Adrenal gland (tissue), 12 donors: ENCODE measurements around the gene SLPI. TPM values are rescaled to one million over a fixed set of nuclear protein-coding genes. Genes with fewer than 3 reads are reported as not detected.

ENCODE experiments used
- DNase-seq, 7 donors: peaks; one replicate each; pipeline ENCODE4 v3.0.0-alpha.2; 2019 to 2020
- H3K27ac ChIP-seq, 5 donors: fragments of 200-600 bp; sonication (generic) in 4 of 5; 1 replicate in 3 of 5; 2 replicates in 2 of 5; pipeline versions ENCODE4 v1.5.1 to v1.8.0; 2016 to 2020; ENCODE audit warnings: mild to moderate bottlenecking in 1 of 5
- H3K27me3 ChIP-seq: fragments of 200-600 bp; 2 replicates; pipeline ENCODE4 v1.8.0; 2021
- H3K36me3 ChIP-seq, 2 donors: fragments of 200-600 bp; replicated peaks in 1 of 2; 1 replicate in 1 of 2; 2 replicates in 1 of 2; pipeline versions ENCODE4 v1.5.1 to v1.8.0; 2018 to 2022
- H3K4me1 ChIP-seq, 2 donors: fragments of 200-600 bp; replicated peaks in 1 of 2; 1 replicate in 1 of 2; 2 replicates in 1 of 2; pipeline versions ENCODE4 v1.5.1 to v1.8.0; 2018 to 2021
- H3K4me3 ChIP-seq, 4 donors: fragments of 200-600 bp; sonication (generic) in 3 of 4; one replicate each; pipeline ENCODE4 v1.5.1; 2016 to 2018
- H3K9me3 ChIP-seq, 3 donors: fragments of 200-600 bp; sonication (generic) in 1 of 3; replicated peaks in 1 of 3; 1 replicate in 2 of 3; 2 replicates in 1 of 3; pipeline versions ENCODE4 v1.5.1 to v1.8.0; 2016 to 2021
- POLR2A ChIP-seq, 2 donors: fragments of 450-650 bp; IDR thresholded peaks; one replicate each; pipeline ENCODE4 v1.6.1; 2017; ENCODE audit warnings: antibody characterized with exemption in 2 of 2, mild to moderate bottlenecking in 2 of 2, moderate library complexity in 1 of 2
- WGBS, 4 donors: extraction: QIAGEN DNeasy Blood & Tissue Kit in 2 of 4; methylation state at CpG; one replicate each; pipeline versions ENCODE4 v1.1.5 to v1.1.7; 2013 to 2017; 5-methylcytosine and 5-hydroxymethylcytosine counted together
- intact Hi-C, 2 donors: fragments of 100-400 bp; cut with DNase I; formaldehyde crosslinking; loops; one replicate each; pipeline versions ENCODE4 v1.14.1 to v1.15.0; 2022 to 2023
- polyA plus RNA-seq, 3 donors: library from polyadenylated mRNA; stranded (reverse); fragments of 200-250 nt in 2 of 3; fragments of 350-450 nt in 1 of 3; fragmentation: Illumina TruSeq in 1 of 3; extraction: RNeasy Lipid Tissue Mini Kit (QIAGEN cat#74804) in 1 of 3; gene quantifications; one replicate each; pipeline ENCODE4 v1.2.3, GENCODE V29; 2013 to 2014
- total RNA-seq, 9 donors: library from RNA; depleted of rRNA in 4 of 9; stranded (reverse); fragments of >200 nt in 4 of 9; fragments of 120-200 nt in 1 of 9; fragmentation: NEBNext Ultra II Directional in 1 of 9; extraction: Animal tissue kit (Norgen Biotek cat#: 25700) in 1 of 9; gene quantifications; one replicate each; pipeline versions ENCODE4 v1.1.0 to v1.2.4, GENCODE V29; 2013 to 2023
- TF ChIP-seq, protein P1 (sequence below), 6 experiments: fragments of 450-650 bp in 4 of 6; fragments of 200-600 bp in 2 of 6; sonication (generic) in 1 of 6; IDR thresholded peaks; 1 replicate in 5 of 6; 2 replicates in 1 of 6; pipeline versions ENCODE4 v1.5.1 to v1.8.0; 2016 to 2021; ENCODE audit warnings: antibody characterized with exemption in 6 of 6, mild to moderate bottlenecking in 2 of 6, moderate library complexity in 1 of 6
- donor health status: healthy with polysubstance abuse.
- donor health status: Bipolar disorder and iron deficiency.
- donor health status: DM: yes; HTN: yes; CAD: no.
- donor health status: DM: no; HTN: no; CAD: no.
- donor health status: DM: no; HTN: no; CAD: no.
- donor health status: DM: yes; HTN: yes; CAD: no.

The SLPI gene
- total and polyA plus RNA-seq, 12 donors = 1.8 to 33.7 (median 6.6) TPM; not detected in 3

DNA sequence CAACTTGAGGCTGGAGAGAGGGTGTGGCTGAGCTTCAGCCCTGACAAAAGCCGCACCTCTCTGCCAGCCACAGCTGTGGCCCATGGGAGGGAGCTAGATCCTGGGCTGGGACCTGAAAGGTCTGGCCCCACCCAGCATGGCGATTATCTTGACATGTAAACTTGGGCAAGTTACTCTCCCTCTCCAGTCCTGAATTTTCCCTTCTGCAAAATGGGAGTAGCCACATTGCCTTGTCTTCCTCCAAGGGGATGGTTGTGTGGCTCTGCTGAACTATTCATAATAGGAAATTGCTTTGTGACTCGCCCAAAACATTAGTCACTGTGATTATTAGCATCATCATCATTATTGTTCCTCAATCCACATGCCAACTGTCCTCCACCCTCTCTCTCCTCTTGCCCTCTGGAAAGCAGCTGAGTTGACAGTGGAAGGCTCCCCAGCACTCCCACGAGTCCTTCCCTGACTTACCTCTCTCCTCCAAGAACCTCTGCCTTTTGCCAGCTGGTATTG, 29.2 kb upstream of the SLPI start:
- 27 to 54% (median 45%) methylated on average over 2 to 4 of the region's 4 CpGs for WGBS, 4 donors
- H3K36me3 ChIP-seq = no peaks in the 10 kb centered on the region
- H3K9me3 ChIP-seq = no peaks in the 10 kb centered on the region
- H3K4me3 ChIP-seq = no peak overlapping the region
- no peak for DNase-seq
- peaks cover 9% of the 10 kb centered on the region for H3K27me3 ChIP-seq
- intact Hi-C loops = loop anchor here in 1 of 2 donors (10.0 kb wide), 1 partner anchor 179 kb away; the partner anchor contains the start of gene KCNS1
- no peak overlapping the region for H3K27ac ChIP-seq
- TF ChIP-seq, protein P1, sequence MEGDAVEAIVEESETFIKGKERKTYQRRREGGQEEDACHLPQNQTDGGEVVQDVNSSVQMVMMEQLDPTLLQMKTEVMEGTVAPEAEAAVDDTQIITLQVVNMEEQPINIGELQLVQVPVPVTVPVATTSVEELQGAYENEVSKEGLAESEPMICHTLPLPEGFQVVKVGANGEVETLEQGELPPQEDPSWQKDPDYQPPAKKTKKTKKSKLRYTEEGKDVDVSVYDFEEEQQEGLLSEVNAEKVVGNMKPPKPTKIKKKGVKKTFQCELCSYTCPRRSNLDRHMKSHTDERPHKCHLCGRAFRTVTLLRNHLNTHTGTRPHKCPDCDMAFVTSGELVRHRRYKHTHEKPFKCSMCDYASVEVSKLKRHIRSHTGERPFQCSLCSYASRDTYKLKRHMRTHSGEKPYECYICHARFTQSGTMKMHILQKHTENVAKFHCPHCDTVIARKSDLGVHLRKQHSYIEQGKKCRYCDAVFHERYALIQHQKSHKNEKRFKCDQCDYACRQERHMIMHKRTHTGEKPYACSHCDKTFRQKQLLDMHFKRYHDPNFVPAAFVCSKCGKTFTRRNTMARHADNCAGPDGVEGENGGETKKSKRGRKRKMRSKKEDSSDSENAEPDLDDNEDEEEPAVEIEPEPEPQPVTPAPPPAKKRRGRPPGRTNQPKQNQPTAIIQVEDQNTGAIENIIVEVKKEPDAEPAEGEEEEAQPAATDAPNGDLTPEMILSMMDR (IDR thresholded peaks at IDR 0.05) = no peak
- no peak for TF ChIP-seq POLR2A (IDR thresholded peaks at IDR 0.05)
- no peaks in the 10 kb centered on the region for H3K4me1 ChIP-seq

GRCh38 chr20:45282700-45283550, 28.6 kb upstream of the SLPI start:
- Histone ChIP-seq H3K36me3 (no peaks in the 10 kb centered on the region), H3K4me1 (no peaks in the 10 kb centered on the region), H3K27ac (no peak overlapping the region), H3K4me3 (no peak overlapping the region), H3K9me3 (no peaks in the 10 kb centered on the region), H3K27me3 (peaks cover 9% of the 10 kb centered on the region)
- intact Hi-C loops = loop anchor here in 1 of 2 donors (10.0 kb wide), 1 partner anchor 178 kb away; the partner anchor contains the start of gene KCNS1
- TF ChIP-seq POLR2A (IDR thresholded peaks at IDR 0.05) = no peak
- TF ChIP-seq, protein P1 (IDR thresholded peaks at IDR 0.05) = no peak
- no peak for DNase-seq
- 59 to 73% (median 68%) methylated on average over 5 to 7 of the region's 7 CpGs for WGBS, 4 donors

- WGBS, 4 donors = 65 to 83% (median 71%) methylated on average over 1 of the region's 1 CpG
- intact Hi-C loops = loop anchor here in 1 of 2 donors (10.0 kb wide), 1 partner anchor 175 kb away; the partner anchor contains the start of gene KCNS1
Observed at GRCh38 chr20:45279992-45280391, 25.6 kb upstream of the SLPI start.

DNA sequence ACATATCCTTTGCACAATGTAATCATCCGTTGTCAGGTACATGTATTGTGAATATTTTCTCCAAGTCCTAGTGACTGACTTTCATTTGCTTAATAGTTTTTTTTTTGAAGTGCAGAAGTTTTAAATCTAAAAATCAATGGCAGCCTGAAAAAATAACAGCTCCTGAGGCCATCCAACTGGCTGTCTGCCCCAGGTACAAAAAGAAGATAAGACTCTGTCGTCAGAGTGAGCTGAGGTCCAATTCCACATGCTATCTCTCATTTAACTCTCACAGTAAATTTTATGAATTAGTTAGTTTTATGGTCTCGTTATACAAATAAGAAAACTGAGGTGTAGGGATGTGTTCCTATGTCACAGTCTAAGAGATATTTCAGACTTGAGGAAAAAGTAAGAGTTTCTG, 21.0 kb upstream of the SLPI start:
- 47 to 58% (median 54%) methylated on average over 3 of the region's 3 CpGs for WGBS, 4 donors
- Histone ChIP-seq H3K4me3 (no peak overlapping the region), H3K36me3 (no peaks in the 10 kb centered on the region), H3K27ac (no peak overlapping the region), H3K4me1 (peaks cover 0 to 7% of the 10 kb centered on the region in 2 donors), H3K27me3 (peaks cover 24% of the 10 kb centered on the region), H3K9me3 (no peaks in the 10 kb centered on the region)
- intact Hi-C loops = no loop called here
- peak in 1 of 7 donors; percentile 49 for DNase-seq
- TF ChIP-seq, protein P1 (IDR thresholded peaks at IDR 0.05) = no peak
- no peak for TF ChIP-seq POLR2A (IDR thresholded peaks at IDR 0.05)

More at GRCh38 chr20:45279992-45280391, 25.6 kb upstream of the SLPI start:
- DNase-seq = no peak
- Histone ChIP-seq H3K27ac (no peak overlapping the region), H3K4me1 (no peaks in the 10 kb centered on the region), H3K36me3 (no peaks in the 10 kb centered on the region), H3K9me3 (no peaks in the 10 kb centered on the region), H3K27me3 (peaks cover 9% of the 10 kb centered on the region), H3K4me3 (no peak overlapping the region)
- TF ChIP-seq, protein P1 (IDR thresholded peaks at IDR 0.05) = no peak
- no peak for TF ChIP-seq POLR2A (IDR thresholded peaks at IDR 0.05)
